HL-60 (cell line): ENCODE results near the gene GC.

Source experiments
- DNase-seq, 2 experiments: peaks; one replicate each; pipeline ENCODE4 v3.0.0-alpha.2; 2010 to 2020; ENCODE audit warnings: low read depth in 1 of 2, low spot score in 1 of 2
- H3K27ac ChIP-seq: fragments of 250-450 bp; sonication (Bioruptor Pico); replicated peaks from 2 replicates; pipeline ENCODE4 v1.5.1; 2020; ENCODE audit warnings: mild to moderate bottlenecking, moderate library complexity
- H3K27me3 ChIP-seq: fragments of 250-450 bp; sonication (Bioruptor Pico); 2 replicates; pipeline ENCODE4 v1.5.1; 2021; ENCODE audit warnings: mild to moderate bottlenecking, moderate library complexity; ENCODE audit not compliant: insufficient read depth, poor library complexity, severe bottlenecking
- H3K4me3 ChIP-seq: replicated peaks from 2 replicates; pipeline ENCODE4 v1.5.1; 2011; ENCODE audit warnings: mild to moderate bottlenecking, control low read depth, low read length; ENCODE audit not compliant: insufficient read depth
- CTCF ChIP-seq: IDR thresholded peaks from one replicate; pipeline ENCODE4 v1.5.1; 2011; ENCODE audit warnings: low read length, control low read depth, inconsistent platforms; ENCODE audit not compliant: insufficient read depth
- GABPA ChIP-seq: IDR thresholded peaks from 2 replicates; pipeline ENCODE4 v1.6.1; 2012; ENCODE audit warnings: low read depth
- POLR2AphosphoS5 ChIP-seq: IDR thresholded peaks from 2 replicates; pipeline ENCODE4 v1.6.1; 2012; ENCODE audit warnings: low read depth
- REST ChIP-seq: IDR thresholded peaks from 2 replicates; pipeline ENCODE4 v1.6.1; 2012; ENCODE audit warnings: low read depth; ENCODE audit not compliant: insufficient replicate concordance
- SPI1 ChIP-seq: IDR thresholded peaks from 2 replicates; pipeline ENCODE4 v1.6.1; 2012; ENCODE audit warnings: low read depth, mild to moderate bottlenecking, borderline replicate concordance

The GC gene

GRCh38 chr4:71830497-71831190 lies 46.8 kb upstream of the GC start:
- Histone ChIP-seq H3K27ac (no peak overlapping the region), H3K4me3 (no peak overlapping the region), H3K27me3 (no peaks in the 10 kb centered on the region)
- TF ChIP-seq POLR2AphosphoS5 = no peak
- TF ChIP-seq CTCF = no peak
- TF ChIP-seq SPI1 = no peak
- TF ChIP-seq REST = no peak
- no peak for TF ChIP-seq GABPA
- DNase-seq = no peak

GRCh38 chr4:71828470-71828869 lies 44.6 kb upstream of the GC start:
- no peak for DNase-seq
- Histone ChIP-seq H3K4me3 (no peak overlapping the region), H3K27ac (no peak overlapping the region), H3K27me3 (no peaks in the 10 kb centered on the region)
- TF ChIP-seq POLR2AphosphoS5 (no peak), CTCF (no peak), SPI1 (no peak), REST (no peak), GABPA (no peak)

GRCh38 chr4:71827826-71828225 lies 43.9 kb upstream of the GC start:
- H3K4me3 ChIP-seq = no peak overlapping the region
- no peaks in the 10 kb centered on the region for H3K27me3 ChIP-seq
- TF ChIP-seq REST (no peak), CTCF (no peak)
- DNase-seq = no peak
- no peak overlapping the region for H3K27ac ChIP-seq
